NB4 (cell line): ENCODE results near the gene FOXP1.

ENCODE experiments used
- DNase-seq: peaks from one replicate; pipeline ENCODE4 v3.0.0; 2010; ENCODE audit warnings: low read depth
- H3K4me3 ChIP-seq: one replicate; pipeline ENCODE4 v1.5.1; 2011; ENCODE audit warnings: mild to moderate bottlenecking, low read depth, low read length, moderate library complexity
- CTCF ChIP-seq: IDR thresholded peaks from one replicate; pipeline ENCODE4 v1.5.1; 2012; ENCODE audit warnings: low read depth, low read length
- MAX ChIP-seq: IDR thresholded peaks from 2 replicates; pipeline ENCODE4 v1.6.1; 2011; ENCODE audit warnings: low read depth, low read length
- MYC ChIP-seq: IDR thresholded peaks from 2 replicates; pipeline ENCODE4 v1.6.1; 2011; ENCODE audit warnings: low read depth, low read length
- POLR2A ChIP-seq: IDR thresholded peaks from 2 replicates; pipeline ENCODE4 v1.6.1; 2011; ENCODE audit warnings: mild to moderate bottlenecking; ENCODE audit not compliant: insufficient read length; ENCODE audit errors: extremely low read depth

The FOXP1 gene

GRCh38 chr3:71579326-71579934 lies 4.1 kb downstream of the FOXP1 start:
- no peak for DNase-seq
- peak overlapping the region; percentile 86 for H3K4me3 ChIP-seq
- no peak for TF ChIP-seq POLR2A
- no peak for TF ChIP-seq MAX
- no peak for TF ChIP-seq CTCF
- TF ChIP-seq MYC, result no peak

GRCh38 chr3:71578054-71578751 lies 5.3 kb downstream of the FOXP1 start:
- no peak for TF ChIP-seq POLR2A
- no peak for TF ChIP-seq CTCF
- DNase-seq, result peak; percentile 30
- peak overlapping the region; percentile 86 for H3K4me3 ChIP-seq

GRCh38 chr3:71577011-71577410 lies 6.5 kb downstream of the FOXP1 start:
- DNase-seq, result peak; percentile 45
- TF ChIP-seq MYC, result no peak
- TF ChIP-seq MAX, result peak; percentile 36; the same call in 1 of the 2 replicates
- TF ChIP-seq POLR2A, result no peak
- no peak for TF ChIP-seq CTCF
- H3K4me3 ChIP-seq, result peak overlapping the region; percentile 4

- no peak overlapping the region for H3K4me3 ChIP-seq
- TF ChIP-seq POLR2A (no peak), CTCF (no peak), MYC (no peak), MAX (no peak)
These were observed 8.1 kb downstream of the FOXP1 start for GRCh38 chr3:71575433-71575832.

GRCh38 chr3:71573181-71573580 lies 10.3 kb downstream of the FOXP1 start:
- TF ChIP-seq MYC, result no peak
- no peak for TF ChIP-seq POLR2A
- TF ChIP-seq MAX, result no peak
- TF ChIP-seq CTCF, result no peak
- no peak overlapping the region for H3K4me3 ChIP-seq
- DNase-seq, result no peak

More at GRCh38 chr3:71575433-71575832, 8.1 kb downstream of the FOXP1 start:
- no peak for DNase-seq

GRCh38 chr3:71570546-71570945 lies 13.0 kb downstream of the FOXP1 start:
- DNase-seq, result no peak
- TF ChIP-seq POLR2A (no peak), MAX (no peak), MYC (no peak), CTCF (no peak)
- no peak overlapping the region for H3K4me3 ChIP-seq
